Astrocyte (in vitro differentiated cells and primary cell): ENCODE data around the gene SBF2.

ENCODE experiments used
- CTCF ChIP-seq: IDR thresholded peaks from 2 replicates; pipeline ENCODE4 v1.5.1; 2011; ENCODE audit warnings: low read depth, mild to moderate bottlenecking, inconsistent platforms, low read length, moderate library complexity; ENCODE audit not compliant: insufficient read depth
- EZH2 ChIP-seq: IDR thresholded peaks from 2 replicates; pipeline ENCODE4 v1.6.1; 2012; ENCODE audit warnings: mild to moderate bottlenecking, low read length, inconsistent platforms; ENCODE audit not compliant: insufficient read depth

- no peak for TF ChIP-seq CTCF
- TF ChIP-seq EZH2 = no peak
Observed at GRCh38 chr11:10080138-10080537, 213.9 kb downstream of the SBF2 start.
